ENCODE measurements around the gene ACAA1. TPM values are rescaled to one million over a fixed set of nuclear protein-coding genes. Genes with fewer than 3 reads are reported as not detected.

ACAA1 gene
- total and polyA plus RNA-seq, 9 of the 15 experiments (the other 6 are each of a cell fraction or from before 2014, with no cell fraction given) = 4.0 to 88.9 (median 57.2) TPM

DNA sequence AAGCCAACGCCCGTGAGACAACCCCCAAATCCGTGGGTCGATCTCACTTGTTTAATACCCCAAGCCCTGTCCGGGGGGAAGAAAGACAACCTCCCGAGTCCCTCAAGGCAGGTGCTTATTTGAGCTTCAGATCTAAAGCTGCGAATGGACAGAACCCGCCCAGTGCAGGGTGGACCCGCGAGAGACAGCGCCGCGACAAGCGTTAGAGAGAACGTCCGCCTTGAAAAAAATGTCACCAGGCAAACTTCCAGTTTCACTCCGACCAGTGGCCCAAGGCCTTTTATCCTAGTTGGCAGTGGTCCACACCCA lies 27.7 kb upstream of the ACAA1 start (continued):
- TF ChIP-seq, protein P1, sequence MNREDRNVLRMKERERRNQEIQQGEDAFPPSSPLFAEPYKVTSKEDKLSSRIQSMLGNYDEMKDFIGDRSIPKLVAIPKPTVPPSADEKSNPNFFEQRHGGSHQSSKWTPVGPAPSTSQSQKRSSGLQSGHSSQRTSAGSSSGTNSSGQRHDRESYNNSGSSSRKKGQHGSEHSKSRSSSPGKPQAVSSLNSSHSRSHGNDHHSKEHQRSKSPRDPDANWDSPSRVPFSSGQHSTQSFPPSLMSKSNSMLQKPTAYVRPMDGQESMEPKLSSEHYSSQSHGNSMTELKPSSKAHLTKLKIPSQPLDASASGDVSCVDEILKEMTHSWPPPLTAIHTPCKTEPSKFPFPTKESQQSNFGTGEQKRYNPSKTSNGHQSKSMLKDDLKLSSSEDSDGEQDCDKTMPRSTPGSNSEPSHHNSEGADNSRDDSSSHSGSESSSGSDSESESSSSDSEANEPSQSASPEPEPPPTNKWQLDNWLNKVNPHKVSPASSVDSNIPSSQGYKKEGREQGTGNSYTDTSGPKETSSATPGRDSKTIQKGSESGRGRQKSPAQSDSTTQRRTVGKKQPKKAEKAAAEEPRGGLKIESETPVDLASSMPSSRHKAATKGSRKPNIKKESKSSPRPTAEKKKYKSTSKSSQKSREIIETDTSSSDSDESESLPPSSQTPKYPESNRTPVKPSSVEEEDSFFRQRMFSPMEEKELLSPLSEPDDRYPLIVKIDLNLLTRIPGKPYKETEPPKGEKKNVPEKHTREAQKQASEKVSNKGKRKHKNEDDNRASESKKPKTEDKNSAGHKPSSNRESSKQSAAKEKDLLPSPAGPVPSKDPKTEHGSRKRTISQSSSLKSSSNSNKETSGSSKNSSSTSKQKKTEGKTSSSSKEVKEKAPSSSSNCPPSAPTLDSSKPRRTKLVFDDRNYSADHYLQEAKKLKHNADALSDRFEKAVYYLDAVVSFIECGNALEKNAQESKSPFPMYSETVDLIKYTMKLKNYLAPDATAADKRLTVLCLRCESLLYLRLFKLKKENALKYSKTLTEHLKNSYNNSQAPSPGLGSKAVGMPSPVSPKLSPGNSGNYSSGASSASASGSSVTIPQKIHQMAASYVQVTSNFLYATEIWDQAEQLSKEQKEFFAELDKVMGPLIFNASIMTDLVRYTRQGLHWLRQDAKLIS (CRISPR knock-in tag; IDR thresholded peaks at IDR 0.05) = no peak
- TF ChIP-seq, protein P2, sequence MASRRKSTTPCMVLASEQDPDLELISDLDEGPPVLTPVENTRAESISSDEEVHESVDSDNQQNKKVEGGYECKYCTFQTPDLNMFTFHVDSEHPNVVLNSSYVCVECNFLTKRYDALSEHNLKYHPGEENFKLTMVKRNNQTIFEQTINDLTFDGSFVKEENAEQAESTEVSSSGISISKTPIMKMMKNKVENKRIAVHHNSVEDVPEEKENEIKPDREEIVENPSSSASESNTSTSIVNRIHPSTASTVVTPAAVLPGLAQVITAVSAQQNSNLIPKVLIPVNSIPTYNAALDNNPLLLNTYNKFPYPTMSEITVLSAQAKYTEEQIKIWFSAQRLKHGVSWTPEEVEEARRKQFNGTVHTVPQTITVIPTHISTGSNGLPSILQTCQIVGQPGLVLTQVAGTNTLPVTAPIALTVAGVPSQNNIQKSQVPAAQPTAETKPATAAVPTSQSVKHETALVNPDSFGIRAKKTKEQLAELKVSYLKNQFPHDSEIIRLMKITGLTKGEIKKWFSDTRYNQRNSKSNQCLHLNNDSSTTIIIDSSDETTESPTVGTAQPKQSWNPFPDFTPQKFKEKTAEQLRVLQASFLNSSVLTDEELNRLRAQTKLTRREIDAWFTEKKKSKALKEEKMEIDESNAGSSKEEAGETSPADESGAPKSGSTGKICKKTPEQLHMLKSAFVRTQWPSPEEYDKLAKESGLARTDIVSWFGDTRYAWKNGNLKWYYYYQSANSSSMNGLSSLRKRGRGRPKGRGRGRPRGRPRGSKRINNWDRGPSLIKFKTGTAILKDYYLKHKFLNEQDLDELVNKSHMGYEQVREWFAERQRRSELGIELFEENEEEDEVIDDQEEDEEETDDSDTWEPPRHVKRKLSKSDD (conservative IDR thresholded peaks at IDR 0.05; ENCODE audit: low read length) = no peak
- TF ChIP-seq ZNF398 (CRISPR knock-in tag; IDR thresholded peaks at IDR 0.05) (no peak), HMGN3 (IDR thresholded peaks at IDR 0.05; ENCODE audit: borderline replicate concordance, extremely low read depth, insufficient read length, low read depth, low read length) (no peak), HSF4 (CRISPR knock-in tag; IDR thresholded peaks at IDR 0.05; ENCODE audit: borderline replicate concordance) (no peak), RHOXF2B (CRISPR knock-in tag; conservative IDR thresholded peaks at IDR 0.05) (no peak), ETV6 (IDR thresholded peaks at IDR 0.05; ENCODE audit: borderline replicate concordance in 1 of 2, low read depth in 2 of 2, low read length in 1 of 2) (no peak), ETV6 (CRISPR knock-in tag; IDR thresholded peaks at IDR 0.05; ENCODE audit: borderline replicate concordance) (no peak), PYGO2 (tag; IDR thresholded peaks at IDR 0.05) (no peak), TAF7 (tag; IDR thresholded peaks at IDR 0.05) (no peak), SREBF2 (CRISPR knock-in tag; IDR thresholded peaks at IDR 0.05) (no peak), ADNP (tag; IDR thresholded peaks at IDR 0.05) (no peak), NONO (IDR thresholded peaks at IDR 0.05; ENCODE audit: low read depth in 2 of 2, low read length in 1 of 2) (no peak), TRIM28 (IDR thresholded peaks at IDR 0.05) (peak; percentile 34; the same call in 1 of the 2 replicates), PHB (CRISPR knock-in tag; IDR thresholded peaks at IDR 0.05) (no peak)
- TF ChIP-seq, protein P3, sequence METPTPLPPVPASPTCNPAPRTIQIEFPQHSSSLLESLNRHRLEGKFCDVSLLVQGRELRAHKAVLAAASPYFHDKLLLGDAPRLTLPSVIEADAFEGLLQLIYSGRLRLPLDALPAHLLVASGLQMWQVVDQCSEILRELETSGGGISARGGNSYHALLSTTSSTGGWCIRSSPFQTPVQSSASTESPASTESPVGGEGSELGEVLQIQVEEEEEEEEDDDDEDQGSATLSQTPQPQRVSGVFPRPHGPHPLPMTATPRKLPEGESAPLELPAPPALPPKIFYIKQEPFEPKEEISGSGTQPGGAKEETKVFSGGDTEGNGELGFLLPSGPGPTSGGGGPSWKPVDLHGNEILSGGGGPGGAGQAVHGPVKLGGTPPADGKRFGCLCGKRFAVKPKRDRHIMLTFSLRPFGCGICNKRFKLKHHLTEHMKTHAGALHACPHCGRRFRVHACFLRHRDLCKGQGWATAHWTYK (CRISPR knock-in tag; IDR thresholded peaks at IDR 0.05) = peak; percentile 18; the same call in 1 of the 2 replicates
- TF ChIP-seq, protein P4, sequence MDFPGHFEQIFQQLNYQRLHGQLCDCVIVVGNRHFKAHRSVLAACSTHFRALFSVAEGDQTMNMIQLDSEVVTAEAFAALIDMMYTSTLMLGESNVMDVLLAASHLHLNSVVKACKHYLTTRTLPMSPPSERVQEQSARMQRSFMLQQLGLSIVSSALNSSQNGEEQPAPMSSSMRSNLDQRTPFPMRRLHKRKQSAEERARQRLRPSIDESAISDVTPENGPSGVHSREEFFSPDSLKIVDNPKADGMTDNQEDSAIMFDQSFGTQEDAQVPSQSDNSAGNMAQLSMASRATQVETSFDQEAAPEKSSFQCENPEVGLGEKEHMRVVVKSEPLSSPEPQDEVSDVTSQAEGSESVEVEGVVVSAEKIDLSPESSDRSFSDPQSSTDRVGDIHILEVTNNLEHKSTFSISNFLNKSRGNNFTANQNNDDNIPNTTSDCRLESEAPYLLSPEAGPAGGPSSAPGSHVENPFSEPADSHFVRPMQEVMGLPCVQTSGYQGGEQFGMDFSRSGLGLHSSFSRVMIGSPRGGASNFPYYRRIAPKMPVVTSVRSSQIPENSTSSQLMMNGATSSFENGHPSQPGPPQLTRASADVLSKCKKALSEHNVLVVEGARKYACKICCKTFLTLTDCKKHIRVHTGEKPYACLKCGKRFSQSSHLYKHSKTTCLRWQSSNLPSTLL (IDR thresholded peaks at IDR 0.05) = no peak

All from K562 (cell line).